ENCODE results near the gene SLC29A1. TPM values are rescaled to one million over a fixed set of nuclear protein-coding genes. Genes with fewer than 3 reads are reported as not detected.
"Not testable (repeated sequence)": the region's sequence is repeated elsewhere in the genome, so short reads cannot be mapped to it uniquely, and the experiment has no call there.

SLC29A1 gene
- total and polyA plus RNA-seq, 8 donors: 22.4 to 48.2 (median 28.5) TPM

DNA sequence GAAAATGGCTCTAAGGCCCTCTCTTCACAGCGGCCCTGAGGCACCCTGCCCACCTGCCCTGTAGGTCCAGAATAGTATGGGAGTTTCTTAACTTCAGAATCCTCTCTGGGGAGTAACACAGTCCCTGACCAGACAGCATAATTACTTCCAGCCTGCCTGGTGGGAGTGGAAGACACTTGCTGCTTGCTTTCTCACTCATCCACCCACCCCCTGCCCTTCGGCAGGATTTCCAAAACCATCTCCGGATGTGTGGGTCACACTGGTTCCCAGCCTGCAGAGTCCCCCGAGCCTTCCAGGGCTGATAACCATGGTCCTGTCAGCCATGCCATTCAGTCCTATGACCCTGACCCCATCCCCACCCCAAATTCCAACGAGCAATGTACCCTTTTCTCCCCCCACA, 5.4 kb downstream of the SLC29A1 start:
- intact Hi-C loops (cut with DNase I): no loop called here

DNA sequence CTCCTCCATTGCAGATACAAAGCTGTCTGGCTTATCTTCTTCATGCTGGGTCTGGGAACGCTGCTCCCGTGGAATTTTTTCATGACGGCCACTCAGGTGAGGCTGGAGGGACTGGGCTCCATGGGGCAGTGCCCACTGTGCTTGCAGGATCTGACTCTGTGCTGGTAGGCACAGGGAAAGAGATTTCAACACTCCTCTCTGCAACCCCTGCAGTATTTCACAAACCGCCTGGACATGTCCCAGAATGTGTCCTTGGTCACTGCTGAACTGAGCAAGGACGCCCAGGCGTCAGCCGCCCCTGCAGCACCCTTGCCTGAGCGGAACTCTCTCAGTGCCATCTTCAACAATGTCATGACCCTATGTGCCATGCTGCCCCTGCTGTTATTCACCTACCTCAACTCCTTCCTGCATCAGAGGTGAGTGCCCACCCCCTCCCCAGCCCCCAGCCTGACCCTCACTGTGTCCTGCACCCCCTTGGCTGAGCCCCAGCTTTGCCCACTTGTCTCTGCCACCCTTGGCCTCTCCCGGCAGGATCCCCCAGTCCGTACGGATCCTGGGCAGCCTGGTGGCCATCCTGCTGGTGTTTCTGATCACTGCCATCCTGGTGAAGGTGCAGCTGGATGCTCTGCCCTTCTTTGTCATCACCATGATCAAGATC, 6.1 kb downstream of the SLC29A1 start:
- Histone ChIP-seq H3K9me3 (no peaks in the 10 kb centered on the region), H3K4me3 (no peak overlapping the region), H3K36me3 (peaks cover 0 to 26% of the 10 kb centered on the region in 2 donors), H3K27me3 (no peaks in the 10 kb centered on the region), H3K27ac (no peak overlapping the region), H3K4me1 (peaks cover 2 to 36% of the 10 kb centered on the region in 2 donors)
- ATAC-seq (no peak), DNase-seq (no peak)
- intact Hi-C loops (cut with DNase I): no loop called here
- no peak for TF ChIP-seq CTCF (IDR thresholded peaks at IDR 0.05)

More for the DNA sequence above, 5.4 kb downstream of the SLC29A1 start:
- DNase-seq: no peak
- H3K36me3 ChIP-seq: peaks cover 0 to 26% of the 10 kb centered on the region in 2 donors
- H3K9me3 ChIP-seq: no peaks in the 10 kb centered on the region
- no peak overlapping the region for H3K27ac ChIP-seq
- ATAC-seq: no peak
- H3K27me3 ChIP-seq: no peaks in the 10 kb centered on the region
- no peak overlapping the region for H3K4me3 ChIP-seq
- TF ChIP-seq CTCF (IDR thresholded peaks at IDR 0.05): no peak
- peaks cover 6 to 36% of the 10 kb centered on the region in 2 donors for H3K4me1 ChIP-seq

- H3K36me3 ChIP-seq: peaks cover 0 to 26% of the 10 kb centered on the region in 2 donors
- DNase-seq (peak in 1 of 4 donors; percentile 38), ATAC-seq (no peak)
- H3K27ac ChIP-seq: no peak overlapping the region
- TF ChIP-seq CTCF (IDR thresholded peaks at IDR 0.05): no peak
- intact Hi-C loops (cut with DNase I): no loop called here
- H3K4me3 ChIP-seq: no peak overlapping the region
- H3K27me3 ChIP-seq: no peaks in the 10 kb centered on the region
- no peaks in the 10 kb centered on the region for H3K9me3 ChIP-seq
- peaks cover 7 to 36% of the 10 kb centered on the region in 2 donors for H3K4me1 ChIP-seq
Observed at GRCh38 chr6:44230034-44230675, 6.8 kb downstream of the SLC29A1 start.

- DNase-seq: peak in 1 of 4 donors; percentile 56
- ATAC-seq; H3K4me3 ChIP-seq; H3K27me3 ChIP-seq; intact Hi-C loops (cut with DNase I); H3K9me3 ChIP-seq; H3K27ac ChIP-seq: not testable (repeated sequence)
- Histone ChIP-seq H3K36me3 (peaks cover 0 to 26% of the 10 kb centered on the region in 2 donors), H3K4me1 (peaks cover 7 to 42% of the 10 kb centered on the region in 2 donors)
Observed at GRCh38 chr6:44231426-44231825, 8.0 kb downstream of the SLC29A1 start.

- no peaks in the 10 kb centered on the region for H3K27me3 ChIP-seq
- H3K4me1 ChIP-seq: peaks cover 10 to 47% of the 10 kb centered on the region in 2 donors
- no peak for TF ChIP-seq CTCF (IDR thresholded peaks at IDR 0.05)
- no peak overlapping the region for H3K4me3 ChIP-seq
- DNase-seq: peak in 1 of 4 donors; percentile 64
- H3K9me3 ChIP-seq: no peaks in the 10 kb centered on the region
- ATAC-seq: no peak
- H3K27ac ChIP-seq: peak overlapping the region in 1 of 2 donors; percentile 54
- peaks cover 0 to 26% of the 10 kb centered on the region in 2 donors for H3K36me3 ChIP-seq
- intact Hi-C loops (cut with DNase I): no loop called here
Observed at GRCh38 chr6:44232676-44233566, 9.5 kb downstream of the SLC29A1 start.
